Measurements from ENCODE around the gene USP9X.

GRCh38 chrX:41066969-41067368, 18.3 kb upstream of the USP9X start:
- TF ChIP-seq POLR2A (IDR thresholded peaks at IDR 0.05) = no peak
- no peak for TF ChIP-seq CTCF (IDR thresholded peaks at IDR 0.05)
- TF ChIP-seq POLR2AphosphoS5 (IDR thresholded peaks at IDR 0.05) = no peak

Data from breast epithelium (tissue), 3 donors.